Uterus (tissue), 4 donors: ENCODE measurements around the gene TBC1D14. TPM values are rescaled to one million over a fixed set of nuclear protein-coding genes. Genes with fewer than 3 reads are reported as not detected.

ENCODE experiments used
- DNase-seq, 2 donors: peaks; one replicate each; pipeline ENCODE4 v3.0.0-alpha.2; 2019 to 2020
- H3K27ac ChIP-seq, 2 donors: fragments of 200-600 bp; sonication (generic); 1 replicate in 1 of 2; 2 replicates in 1 of 2; pipeline ENCODE4 v1.5.1; 2016 to 2018
- H3K27me3 ChIP-seq, 2 donors: fragments of 200-600 bp; sonication (generic); one replicate each; pipeline ENCODE4 v1.5.1; 2018 to 2019; ENCODE audit warnings: control low read depth in 1 of 2
- H3K36me3 ChIP-seq, 2 donors: fragments of 200-600 bp; sonication (generic); one replicate each; pipeline ENCODE4 v1.5.1; 2019; ENCODE audit warnings: control low read depth in 1 of 2
- H3K4me1 ChIP-seq, 2 donors: fragments of 200-600 bp; sonication (generic); one replicate each; pipeline ENCODE4 v1.5.1; 2018 to 2019; ENCODE audit warnings: control low read depth in 1 of 2
- H3K4me3 ChIP-seq, 2 donors: fragments of 200-600 bp; sonication (generic); 1 replicate in 1 of 2; 2 replicates in 1 of 2; pipeline ENCODE4 v1.5.1; 2018 to 2019; ENCODE audit warnings: mild to moderate bottlenecking in 1 of 2
- H3K9me3 ChIP-seq, 2 donors: fragments of 200-600 bp; sonication (generic); one replicate each; pipeline ENCODE4 v1.5.1; 2019; ENCODE audit warnings: control low read depth in 1 of 2
- CTCF ChIP-seq, 4 experiments: fragments of 200-600 bp in 2 of 4; fragments of 450-650 bp in 2 of 4; sonication (generic) in 2 of 4; IDR thresholded peaks; one replicate each; pipeline ENCODE4 v1.5.1; 2016 to 2019; ENCODE audit warnings: antibody characterized with exemption in 4 of 4, mild to moderate bottlenecking in 2 of 4, moderate library complexity in 1 of 4
- POLR2A ChIP-seq, 2 donors: fragments of 450-650 bp; IDR thresholded peaks; one replicate each; pipeline ENCODE4 v1.6.1; 2016; ENCODE audit warnings: antibody characterized with exemption in 2 of 2, mild to moderate bottlenecking in 1 of 2, moderate library complexity in 1 of 2
- intact Hi-C: fragments of 100-400 bp; cut with DNase I; formaldehyde crosslinking; loops from one replicate; pipeline ENCODE4 v1.15.1; 2023; ENCODE audit warnings: low total_unique reads
- total RNA-seq, 4 donors: library from RNA; depleted of rRNA in 3 of 4; stranded (reverse); fragments of >200 nt in 3 of 4; gene quantifications; one replicate each; pipeline versions ENCODE4 v1.1.0 to v1.2.4, GENCODE V29; 2014 to 2023
- donor health status: DM: yes; HTN: yes; CAD: no.

TBC1D14 gene
- total RNA-seq, 4 donors from 2014 or later = 16.9 to 61.2 (median 28.1) TPM

GRCh38 chr4:6956434-6957147, 47.0 kb downstream of the TBC1D14 start:
- Histone ChIP-seq H3K4me3 (no peak overlapping the region), H3K9me3 (no peaks in the 10 kb centered on the region), H3K36me3 (no peaks in the 10 kb centered on the region), H3K27me3 (no peaks in the 10 kb centered on the region), H3K4me1 (no peaks in the 10 kb centered on the region), H3K27ac (no peak overlapping the region)
- DNase-seq = no peak
- TF ChIP-seq POLR2A (IDR thresholded peaks at IDR 0.05) (no peak), CTCF (IDR thresholded peaks at IDR 0.05) (no peak)
- intact Hi-C loops = no loop called here

GRCh38 chr4:6957148-6957520, 47.5 kb downstream of the TBC1D14 start:
- Histone ChIP-seq H3K4me1 (no peaks in the 10 kb centered on the region), H3K9me3 (no peaks in the 10 kb centered on the region), H3K27me3 (no peaks in the 10 kb centered on the region), H3K27ac (no peak overlapping the region), H3K36me3 (no peaks in the 10 kb centered on the region), H3K4me3 (no peak overlapping the region)
- intact Hi-C loops = no loop called here
- TF ChIP-seq CTCF (IDR thresholded peaks at IDR 0.05) (no peak), POLR2A (IDR thresholded peaks at IDR 0.05) (no peak)
- no peak for DNase-seq

- Histone ChIP-seq H3K4me1 (no peaks in the 10 kb centered on the region), H3K27ac (no peak overlapping the region), H3K27me3 (no peaks in the 10 kb centered on the region), H3K4me3 (no peak overlapping the region), H3K9me3 (no peaks in the 10 kb centered on the region), H3K36me3 (no peaks in the 10 kb centered on the region)
- TF ChIP-seq POLR2A (IDR thresholded peaks at IDR 0.05) (no peak), CTCF (IDR thresholded peaks at IDR 0.05) (no peak)
- intact Hi-C loops = no loop called here
- DNase-seq = no peak
Measured at GRCh38 chr4:6957994-6958393, 48.4 kb downstream of the TBC1D14 start.

GRCh38 chr4:6959261-6959660, 49.6 kb downstream of the TBC1D14 start:
- H3K4me1 ChIP-seq = no peaks in the 10 kb centered on the region

More at GRCh38 chr4:6959261-6959660, 49.6 kb downstream of the TBC1D14 start:
- TF ChIP-seq CTCF (IDR thresholded peaks at IDR 0.05) (no peak), POLR2A (IDR thresholded peaks at IDR 0.05) (no peak)
- Histone ChIP-seq H3K9me3 (no peaks in the 10 kb centered on the region), H3K27ac (no peak overlapping the region), H3K27me3 (no peaks in the 10 kb centered on the region), H3K4me3 (no peak overlapping the region), H3K36me3 (no peaks in the 10 kb centered on the region)
- no peak for DNase-seq
- intact Hi-C loops = no loop called here
